ENCODE measurements around the gene ARHGAP15. TPM values are rescaled to one million over a fixed set of nuclear protein-coding genes. Genes with fewer than 3 reads are reported as not detected.

The ARHGAP15 gene
- total RNA-seq, 2 experiments from 2014 or later: 71.3 to 72.8 TPM

DNA sequence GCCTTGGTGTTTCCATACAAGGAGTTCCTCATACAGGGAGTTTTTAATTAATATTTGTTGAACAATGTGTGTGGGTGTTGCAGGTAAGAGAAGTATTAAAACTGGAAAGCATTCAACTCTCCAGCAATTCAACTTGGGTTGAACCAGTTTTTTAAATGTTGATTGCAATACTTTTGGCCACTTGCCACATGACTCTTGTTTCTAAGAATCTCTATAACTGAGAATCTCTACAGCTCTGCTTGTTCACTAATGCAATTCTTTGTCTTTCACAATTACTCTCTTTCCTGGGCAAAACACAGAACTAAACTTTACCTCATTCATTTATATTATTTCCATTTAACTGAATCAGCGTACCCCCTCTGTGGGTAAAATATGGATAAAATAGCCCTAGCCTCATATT lies 429.4 kb downstream of the ARHGAP15 start:
- Mint-ChIP-seq H3K4me1 (ENCODE audit: low read depth) (peaks cover 15% of the 10 kb centered on the region), H3K9me3 (no peaks in the 10 kb centered on the region), H3K36me3 (ENCODE audit: low read depth) (peaks cover 40% of the 10 kb centered on the region), H3K4me3 (no peak overlapping the region), H3K27ac (peak overlapping the region; percentile 53), H3K27me3 (no peaks in the 10 kb centered on the region)
- DNase-seq (no peak), ATAC-seq (peak; percentile 20)
- TF ChIP-seq, protein P1, sequence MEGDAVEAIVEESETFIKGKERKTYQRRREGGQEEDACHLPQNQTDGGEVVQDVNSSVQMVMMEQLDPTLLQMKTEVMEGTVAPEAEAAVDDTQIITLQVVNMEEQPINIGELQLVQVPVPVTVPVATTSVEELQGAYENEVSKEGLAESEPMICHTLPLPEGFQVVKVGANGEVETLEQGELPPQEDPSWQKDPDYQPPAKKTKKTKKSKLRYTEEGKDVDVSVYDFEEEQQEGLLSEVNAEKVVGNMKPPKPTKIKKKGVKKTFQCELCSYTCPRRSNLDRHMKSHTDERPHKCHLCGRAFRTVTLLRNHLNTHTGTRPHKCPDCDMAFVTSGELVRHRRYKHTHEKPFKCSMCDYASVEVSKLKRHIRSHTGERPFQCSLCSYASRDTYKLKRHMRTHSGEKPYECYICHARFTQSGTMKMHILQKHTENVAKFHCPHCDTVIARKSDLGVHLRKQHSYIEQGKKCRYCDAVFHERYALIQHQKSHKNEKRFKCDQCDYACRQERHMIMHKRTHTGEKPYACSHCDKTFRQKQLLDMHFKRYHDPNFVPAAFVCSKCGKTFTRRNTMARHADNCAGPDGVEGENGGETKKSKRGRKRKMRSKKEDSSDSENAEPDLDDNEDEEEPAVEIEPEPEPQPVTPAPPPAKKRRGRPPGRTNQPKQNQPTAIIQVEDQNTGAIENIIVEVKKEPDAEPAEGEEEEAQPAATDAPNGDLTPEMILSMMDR (IDR thresholded peaks at IDR 0.05): no peak
- POLR2A ChIA-PET: no interaction called here
- CTCF ChIA-PET: no interaction called here
- intact Hi-C loops (cut with micrococcal nuclease): no loop called here

DNA sequence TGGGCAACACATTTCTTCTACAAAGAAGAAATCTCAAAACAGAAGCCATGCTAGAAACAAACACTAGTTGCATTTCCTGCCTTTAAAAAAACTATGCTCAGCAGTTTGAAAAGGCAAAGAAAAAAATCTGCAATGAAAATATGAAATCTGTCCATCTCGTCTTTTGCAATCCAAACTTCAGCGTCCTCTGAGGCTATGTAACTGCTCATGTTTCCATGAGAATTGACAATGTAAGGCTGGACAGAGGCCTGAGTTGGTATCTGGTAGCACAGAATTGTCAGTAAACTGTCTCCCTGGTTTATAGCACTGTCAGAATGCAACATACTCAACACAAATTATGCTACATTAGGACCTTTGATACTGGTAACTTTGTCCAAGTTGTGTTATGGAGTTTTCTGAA lies 429.9 kb downstream of the ARHGAP15 start:
- POLR2A ChIA-PET: no interaction called here

DNA sequence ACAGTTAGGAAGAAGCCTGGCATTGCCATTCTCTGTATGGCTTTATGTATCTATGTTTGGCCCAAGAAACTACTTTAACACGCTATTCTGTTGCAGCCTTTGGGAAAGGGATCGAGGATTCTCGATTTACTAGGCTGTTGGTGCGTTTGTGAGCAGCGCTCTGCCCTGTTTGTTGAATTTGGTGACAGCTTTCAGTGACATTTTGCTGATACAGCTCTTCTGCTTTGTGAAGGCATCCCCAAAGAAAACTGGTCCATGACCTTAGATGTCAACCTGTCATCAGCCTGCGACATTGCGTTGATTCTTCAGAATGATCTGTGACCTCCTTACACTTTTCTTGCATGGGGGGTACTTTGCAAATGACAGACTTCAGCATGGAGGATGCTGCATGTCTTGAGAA lies 431.5 kb downstream of the ARHGAP15 start:
- Mint-ChIP-seq H3K27me3 (no peaks in the 10 kb centered on the region), H3K27ac (no peak overlapping the region), H3K4me1 (ENCODE audit: low read depth) (peaks cover 15% of the 10 kb centered on the region), H3K9me3 (no peaks in the 10 kb centered on the region), H3K4me3 (no peak overlapping the region), H3K36me3 (ENCODE audit: low read depth) (peaks cover 49% of the 10 kb centered on the region)
- TF ChIP-seq, protein P1 (IDR thresholded peaks at IDR 0.05): no peak
- CTCF ChIA-PET: interaction anchor here (1.0 kb wide), 1 partner anchor 10 kb away, joined by 4 read pairs; no protein-coding TSS in a partner anchor
- POLR2A ChIA-PET: interaction anchor here (0.7 kb wide), 1 partner anchor 17 kb away, joined by 4 read pairs; no protein-coding TSS in a partner anchor
- ATAC-seq (no peak), DNase-seq (no peak)
- intact Hi-C loops (cut with micrococcal nuclease): no loop called here

More for the DNA sequence above, 429.9 kb downstream of the ARHGAP15 start:
- intact Hi-C loops (cut with micrococcal nuclease): no loop called here
- no peak overlapping the region for H3K4me3 Mint-ChIP-seq
- CTCF ChIA-PET: no interaction called here
- ATAC-seq (no peak), DNase-seq (no peak)
- H3K4me1 Mint-ChIP-seq (ENCODE audit: low read depth): peaks cover 15% of the 10 kb centered on the region
- H3K27ac Mint-ChIP-seq: peak overlapping the region; percentile 25
- peaks cover 44% of the 10 kb centered on the region for H3K36me3 Mint-ChIP-seq (ENCODE audit: low read depth)
- no peaks in the 10 kb centered on the region for H3K27me3 Mint-ChIP-seq
- no peaks in the 10 kb centered on the region for H3K9me3 Mint-ChIP-seq
- TF ChIP-seq, protein P1 (IDR thresholded peaks at IDR 0.05): no peak

DNA sequence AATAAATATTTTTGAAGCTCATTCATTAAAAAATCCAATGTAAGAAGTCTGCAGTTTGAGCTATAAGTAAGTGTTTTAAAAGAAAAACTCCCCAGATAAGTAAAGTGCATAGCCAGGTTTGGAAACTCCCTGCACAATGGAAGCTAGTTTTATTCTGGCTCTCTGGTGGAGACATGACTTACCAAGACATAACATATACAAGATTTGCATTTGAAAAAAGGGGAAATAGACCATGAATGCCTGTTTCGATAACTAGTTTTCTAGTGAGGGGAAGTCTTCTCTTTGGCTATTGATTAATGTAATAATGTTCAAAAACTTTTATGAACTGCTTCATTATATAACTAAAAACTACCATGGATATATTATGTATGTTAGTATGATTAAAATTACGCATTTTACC lies 435.2 kb downstream of the ARHGAP15 start:
- DNase-seq (no peak), ATAC-seq (no peak)
- CTCF ChIA-PET: interaction anchor here (1.1 kb wide), 1 partner anchor 10 kb away, joined by 5 read pairs; no protein-coding TSS in a partner anchor
- TF ChIP-seq, protein P1 (IDR thresholded peaks at IDR 0.05): no peak
- no peak overlapping the region for H3K4me3 Mint-ChIP-seq
- peaks cover 4% of the 10 kb centered on the region for H3K4me1 Mint-ChIP-seq (ENCODE audit: low read depth)
- H3K27me3 Mint-ChIP-seq: no peaks in the 10 kb centered on the region
- intact Hi-C loops (cut with micrococcal nuclease): no loop called here
- peaks cover 48% of the 10 kb centered on the region for H3K36me3 Mint-ChIP-seq (ENCODE audit: low read depth)
- POLR2A ChIA-PET: no interaction called here
- no peak overlapping the region for H3K27ac Mint-ChIP-seq
- peaks cover 1% of the 10 kb centered on the region for H3K9me3 Mint-ChIP-seq

DNA sequence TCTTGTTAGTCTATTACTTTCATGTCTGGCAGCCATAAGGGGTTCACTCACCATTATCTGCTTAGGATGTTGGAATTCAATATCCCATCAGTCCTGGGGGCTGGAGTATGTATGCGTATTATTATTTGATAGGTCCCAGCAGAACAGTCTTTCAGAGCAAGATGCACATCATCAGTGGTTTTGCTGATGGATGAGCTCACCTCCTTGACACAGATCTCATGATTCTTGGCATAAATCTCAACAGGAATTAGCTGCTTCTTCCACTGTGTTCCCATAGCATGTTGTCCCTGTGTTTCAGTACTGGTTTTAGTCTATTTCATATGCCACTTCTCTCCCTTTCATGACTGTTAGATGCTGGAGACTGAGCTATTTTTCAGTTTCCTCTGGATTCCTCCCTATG lies 442.5 kb downstream of the ARHGAP15 start:
- CTCF ChIA-PET: no interaction called here
- TF ChIP-seq, protein P1 (IDR thresholded peaks at IDR 0.05): no peak
- ATAC-seq: no peak

More for the DNA sequence above, 442.5 kb downstream of the ARHGAP15 start:
- peaks cover 1% of the 10 kb centered on the region for H3K9me3 Mint-ChIP-seq
- H3K4me3 Mint-ChIP-seq: no peak overlapping the region
- H3K36me3 Mint-ChIP-seq (ENCODE audit: low read depth): peaks cover 32% of the 10 kb centered on the region
- peaks cover 12% of the 10 kb centered on the region for H3K4me1 Mint-ChIP-seq (ENCODE audit: low read depth)
- H3K27ac Mint-ChIP-seq: peak overlapping the region; percentile 4
- no peak for DNase-seq
- POLR2A ChIA-PET: no interaction called here
- intact Hi-C loops (cut with micrococcal nuclease): no loop called here
- H3K27me3 Mint-ChIP-seq: no peaks in the 10 kb centered on the region
